Kidney capillary endothelial cell (primary cell): ENCODE measurements around the gene DNAH11.
"Not testable (repeated sequence)": the region's sequence is repeated elsewhere in the genome, so short reads cannot be mapped to it uniquely, and the experiment has no call there.

Experiments used
- DNase-seq: peaks from one replicate; pipeline ENCODE4 v3.0.0-alpha.2; 2018; ENCODE audit warnings: low spot score

The DNAH11 gene, protein sequence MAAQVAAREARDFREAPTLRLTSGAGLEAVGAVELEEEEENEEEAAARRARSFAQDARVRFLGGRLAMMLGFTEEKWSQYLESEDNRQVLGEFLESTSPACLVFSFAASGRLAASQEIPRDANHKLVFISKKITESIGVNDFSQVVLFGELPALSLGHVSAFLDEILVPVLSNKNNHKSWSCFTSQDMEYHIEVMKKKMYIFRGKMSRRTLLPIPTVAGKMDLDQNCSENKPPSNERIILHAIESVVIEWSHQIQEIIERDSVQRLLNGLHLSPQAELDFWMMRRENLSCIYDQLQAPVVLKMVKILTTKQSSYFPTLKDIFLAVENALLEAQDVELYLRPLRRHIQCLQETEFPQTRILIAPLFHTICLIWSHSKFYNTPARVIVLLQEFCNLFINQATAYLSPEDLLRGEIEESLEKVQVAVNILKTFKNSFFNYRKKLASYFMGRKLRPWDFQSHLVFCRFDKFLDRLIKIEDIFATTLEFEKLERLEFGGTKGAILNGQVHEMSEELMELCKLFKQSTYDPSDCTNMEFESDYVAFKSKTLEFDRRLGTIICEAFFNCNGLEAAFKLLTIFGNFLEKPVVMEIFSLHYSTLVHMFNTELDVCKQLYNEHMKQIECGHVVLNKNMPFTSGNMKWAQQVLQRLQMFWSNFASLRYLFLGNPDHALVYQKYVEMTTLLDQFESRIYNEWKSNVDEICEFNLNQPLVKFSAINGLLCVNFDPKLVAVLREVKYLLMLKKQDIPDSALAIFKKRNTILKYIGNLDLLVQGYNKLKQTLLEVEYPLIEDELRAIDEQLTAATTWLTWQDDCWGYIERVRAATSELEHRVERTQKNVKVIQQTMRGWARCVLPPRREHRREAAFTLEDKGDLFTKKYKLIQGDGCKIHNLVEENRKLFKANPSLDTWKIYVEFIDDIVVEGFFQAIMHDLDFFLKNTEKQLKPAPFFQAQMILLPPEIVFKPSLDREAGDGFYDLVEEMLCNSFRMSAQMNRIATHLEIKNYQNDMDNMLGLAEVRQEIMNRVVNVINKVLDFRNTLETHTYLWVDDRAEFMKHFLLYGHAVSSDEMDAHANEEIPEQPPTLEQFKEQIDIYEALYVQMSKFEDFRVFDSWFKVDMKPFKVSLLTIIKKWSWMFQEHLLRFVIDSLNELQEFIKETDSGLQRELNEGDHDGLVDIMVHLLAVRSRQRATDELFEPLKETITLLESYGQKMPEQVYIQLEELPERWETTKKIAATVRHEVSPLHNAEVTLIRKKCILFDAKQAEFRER (N-terminal part only)

DNA sequence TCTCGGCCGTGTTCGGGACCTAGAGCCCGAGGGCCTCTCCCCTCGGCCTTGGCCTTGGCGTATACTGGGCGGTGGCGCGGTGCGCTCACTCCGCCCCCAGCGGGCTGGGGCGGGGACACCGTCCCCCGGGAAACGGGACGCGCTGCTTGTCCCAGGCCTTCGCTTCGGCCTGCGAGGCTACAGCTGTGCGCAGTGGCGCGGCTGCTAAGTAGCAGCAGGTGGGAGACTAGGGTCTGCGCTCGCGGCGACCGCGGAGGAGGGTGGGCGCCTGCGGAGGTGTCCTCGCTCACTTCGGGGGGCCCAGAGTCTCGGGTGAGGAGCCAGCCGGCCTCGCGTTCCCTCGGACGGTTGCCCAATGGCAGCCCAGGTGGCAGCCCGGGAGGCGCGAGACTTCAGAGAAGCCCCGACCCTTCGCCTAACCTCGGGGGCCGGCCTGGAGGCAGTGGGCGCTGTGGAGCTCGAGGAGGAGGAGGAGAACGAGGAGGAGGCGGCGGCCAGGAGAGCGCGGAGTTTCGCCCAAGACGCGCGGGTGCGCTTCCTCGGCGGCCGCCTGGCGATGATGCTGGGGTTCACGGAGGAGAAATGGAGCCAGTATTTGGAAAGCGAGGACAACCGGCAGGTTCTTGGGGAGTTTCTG is at the start of gene DNAH11:
Gene DNAH11, plus strand, starts transcription at position 149 of the 637 bp plus-strand sequence. Its CDS starts 207 bp downstream, at position 356.
- DNase-seq = no peak

DNA sequence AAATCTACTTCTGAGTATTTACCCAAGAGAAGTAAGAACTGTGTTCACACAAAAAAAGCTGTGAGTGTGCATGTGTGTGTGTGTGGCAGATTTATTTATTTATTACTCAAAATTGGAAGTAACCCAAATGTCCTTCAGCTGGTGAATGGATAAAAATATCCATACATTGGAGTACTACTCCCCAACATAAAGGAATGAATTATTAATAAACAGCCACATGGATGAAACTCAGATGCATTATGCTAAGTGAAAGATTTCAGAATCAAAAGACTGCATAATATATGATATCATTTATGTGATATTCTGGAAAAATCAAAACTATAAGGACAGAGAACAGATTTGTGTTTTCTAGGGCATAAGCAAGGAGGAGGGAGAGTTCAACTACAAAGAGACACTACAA is 47.1 kb upstream of the DNAH11 start:
- DNase-seq = no peak

DNA sequence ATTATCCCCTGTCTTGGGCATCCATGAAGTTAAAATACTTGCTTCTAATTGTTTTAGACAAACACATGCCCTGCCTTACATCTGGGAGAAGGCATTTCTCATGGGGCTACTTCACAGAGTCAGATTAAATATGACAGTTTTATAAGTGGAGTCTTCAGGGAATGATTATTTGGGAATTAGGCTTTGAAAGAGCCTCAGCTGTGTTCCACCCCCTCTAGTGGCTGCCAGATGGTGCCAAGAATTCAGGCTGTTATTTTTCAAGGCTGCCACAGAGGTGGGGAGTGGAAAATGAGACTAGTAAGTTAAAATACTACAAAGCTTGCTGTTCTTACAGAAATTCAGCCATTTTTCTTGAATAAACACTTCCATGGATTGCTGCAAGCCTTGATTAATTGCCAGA is 45.8 kb upstream of the DNAH11 start:
- no peak for DNase-seq

DNA sequence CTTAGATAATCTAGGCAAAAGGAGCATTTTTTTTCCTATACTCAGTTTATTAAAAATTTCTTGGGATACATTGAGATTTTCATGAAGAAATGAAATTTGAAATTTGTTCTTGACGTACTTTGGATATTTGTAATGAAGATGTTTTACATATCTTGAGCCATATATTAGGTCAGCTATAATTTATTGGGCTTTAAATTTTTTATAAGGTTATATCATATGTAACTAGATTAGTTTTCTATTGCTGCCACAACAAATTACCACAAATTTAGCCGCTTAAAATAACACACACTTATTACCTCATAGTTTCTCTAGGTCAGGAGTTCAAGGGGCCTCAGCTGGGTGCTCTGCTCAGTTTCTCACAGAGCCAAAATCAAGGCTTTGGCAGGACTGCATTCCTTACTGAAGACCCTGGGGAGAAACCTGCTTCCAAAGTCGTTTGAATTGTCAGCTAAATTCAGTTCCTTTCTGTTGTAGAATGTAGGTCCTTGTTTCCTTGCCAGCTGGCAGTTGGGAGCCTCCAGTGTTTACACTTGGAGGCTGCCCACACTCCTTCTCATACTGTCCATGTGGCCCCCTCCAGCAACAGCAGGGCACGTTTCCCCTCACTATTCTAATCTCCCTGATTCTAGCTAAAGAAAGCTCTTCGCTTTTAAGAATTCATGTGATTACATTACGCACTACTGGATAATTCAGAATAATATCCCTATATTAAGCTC is 42.6 kb upstream of the DNAH11 start:
- DNase-seq = no peak

DNA sequence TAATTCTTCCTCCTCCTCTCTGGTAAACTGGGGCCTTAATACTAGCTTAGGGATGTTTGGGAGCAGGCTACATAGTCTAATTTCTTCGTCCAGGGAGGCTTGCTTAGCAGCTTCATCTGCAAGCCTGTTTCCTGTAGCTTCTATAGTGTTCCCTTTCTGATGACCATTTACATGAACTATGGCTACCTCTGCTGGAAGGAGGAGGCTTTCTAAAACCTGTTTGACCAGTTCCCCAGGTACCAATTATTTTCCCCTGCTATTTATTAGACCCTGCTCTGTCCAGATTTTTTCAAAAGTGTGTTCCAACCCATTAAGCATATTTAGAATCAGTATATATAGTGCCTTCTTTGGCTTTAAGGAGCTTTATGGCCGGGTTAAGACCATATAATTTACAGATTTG is 38.8 kb upstream of the DNAH11 start:
- DNase-seq = no peak

DNA sequence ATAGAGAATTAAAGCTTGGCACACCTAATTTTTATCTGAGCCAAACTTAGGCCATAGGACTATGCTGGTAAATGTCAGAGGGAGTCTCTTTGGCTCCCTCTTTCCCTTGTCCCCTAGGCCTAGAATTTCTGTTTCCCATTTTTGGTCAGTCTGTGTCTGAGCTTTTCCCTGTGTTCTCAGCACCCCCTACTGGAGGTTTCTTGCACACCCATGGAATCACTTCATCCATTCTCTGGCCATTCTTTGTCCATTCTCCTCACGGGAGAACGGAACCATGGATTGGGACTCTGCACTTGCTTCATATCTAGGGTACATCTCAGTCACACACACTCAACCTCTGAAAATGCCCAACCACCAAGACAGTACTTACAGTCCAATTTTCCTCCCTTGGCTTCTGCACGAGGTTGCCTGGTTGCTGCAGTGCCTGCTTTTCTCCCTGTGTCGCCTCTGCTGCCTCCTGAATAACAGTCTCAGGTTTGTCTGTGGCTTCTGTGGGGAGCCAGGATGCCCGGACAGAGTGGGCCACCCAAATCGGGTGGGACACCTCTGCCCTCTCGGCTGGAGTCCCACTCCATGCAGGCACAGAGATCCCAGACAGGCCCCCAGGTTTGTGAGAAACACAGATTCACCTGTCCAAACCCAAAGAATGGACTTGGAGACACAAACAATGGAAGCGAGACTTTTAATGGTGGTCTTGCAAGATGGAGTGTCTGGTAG is 35.1 kb upstream of the DNAH11 start:
- DNase-seq = peak; percentile 48

DNA sequence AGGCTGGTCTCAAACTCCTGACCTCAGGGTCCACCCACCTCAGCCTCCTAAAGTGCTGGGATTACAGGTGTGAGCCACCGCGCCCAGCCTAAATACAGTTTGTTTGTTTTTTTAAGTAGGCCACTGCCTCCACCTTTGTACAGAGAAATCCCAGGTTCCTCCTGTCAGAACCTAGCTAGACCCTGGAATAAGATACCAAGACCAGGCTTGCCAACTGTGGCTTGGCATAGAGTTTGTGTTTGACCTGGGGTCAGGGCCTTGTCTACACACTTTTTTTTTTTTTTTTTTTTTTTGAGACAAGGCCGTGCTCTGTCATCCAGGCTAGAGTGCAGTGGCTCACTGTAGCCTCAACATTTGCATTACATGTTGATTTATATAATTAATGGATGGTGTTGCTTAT is 34.3 kb upstream of the DNAH11 start:
- no peak for DNase-seq

DNA sequence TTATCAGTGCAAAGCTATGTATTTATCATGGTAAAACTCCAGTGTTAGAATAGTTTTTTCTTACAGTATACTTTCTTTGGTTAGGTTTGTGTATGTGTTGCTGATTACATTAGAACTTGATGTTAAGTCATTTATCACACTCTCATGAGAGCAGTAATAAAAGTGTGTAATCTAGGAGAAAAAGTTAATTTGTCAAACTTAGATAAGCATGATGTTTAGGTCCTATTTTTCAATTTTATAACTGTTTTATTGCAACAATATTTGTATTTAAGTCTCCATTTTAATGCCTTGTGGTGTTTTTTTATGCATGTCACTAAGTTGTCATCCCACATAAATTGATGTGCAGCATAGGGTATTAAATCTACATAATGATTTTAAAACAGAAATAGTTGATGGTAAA is 28.8 kb upstream of the DNAH11 start:
- no peak for DNase-seq

DNA sequence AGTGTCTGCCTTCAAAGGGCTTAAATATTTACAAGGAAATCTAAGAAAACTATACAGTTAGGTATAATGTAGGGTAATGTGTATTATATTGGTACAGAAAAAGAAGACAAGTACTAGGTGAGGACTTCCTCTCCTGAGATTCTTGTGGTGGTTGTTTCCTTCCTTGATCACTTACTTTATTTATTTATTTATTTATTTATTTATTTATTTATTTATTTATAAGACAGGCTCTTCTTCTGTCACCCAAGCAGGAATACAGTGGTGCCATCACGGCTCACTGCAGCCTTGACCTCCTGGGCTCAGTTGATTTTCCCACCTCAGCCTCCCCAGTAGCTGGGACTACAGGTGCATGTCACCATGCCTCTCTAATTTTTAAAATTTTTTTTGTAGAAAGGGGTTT is 18.2 kb upstream of the DNAH11 start:
- DNase-seq = no peak

DNA sequence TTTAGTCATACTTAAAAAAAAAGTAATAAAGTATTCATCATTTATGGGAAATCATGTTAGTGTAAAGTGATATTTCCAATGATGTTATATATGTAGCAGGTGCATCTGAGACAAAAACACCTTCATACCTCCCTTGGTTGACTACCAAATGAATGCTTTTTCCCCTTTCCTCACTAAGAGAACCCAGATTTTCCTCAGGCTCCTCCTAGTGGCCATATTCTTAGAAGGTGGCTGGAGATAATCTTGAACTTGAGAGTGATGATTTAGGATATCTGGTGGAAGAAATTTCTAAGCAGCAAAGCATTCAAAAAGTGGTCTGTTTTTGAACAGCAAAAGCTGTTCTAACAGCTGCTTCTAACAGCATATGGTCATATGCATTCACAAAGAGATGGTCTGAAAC is 16.8 kb upstream of the DNAH11 start:
- no peak for DNase-seq

DNA sequence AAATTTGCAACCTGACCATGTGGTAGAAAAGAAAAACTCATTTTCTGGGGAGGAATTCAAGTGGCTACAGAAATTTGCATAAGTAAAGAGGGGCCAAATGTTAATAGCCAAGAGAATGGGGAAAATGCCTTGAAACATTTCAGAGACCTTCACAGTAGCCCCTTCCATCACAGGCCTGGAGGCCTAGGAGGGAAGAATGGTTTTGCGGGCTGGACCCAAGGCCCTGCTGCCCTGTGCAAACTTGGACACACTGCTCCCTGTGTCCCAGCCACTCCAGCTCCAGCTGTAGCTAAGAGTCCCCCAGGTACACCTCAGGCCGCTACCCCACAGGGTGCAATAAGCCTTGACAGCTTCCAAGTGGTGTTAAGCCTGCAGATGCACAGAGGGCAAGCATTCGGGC is 16.4 kb upstream of the DNAH11 start:
- DNase-seq = no peak

DNA sequence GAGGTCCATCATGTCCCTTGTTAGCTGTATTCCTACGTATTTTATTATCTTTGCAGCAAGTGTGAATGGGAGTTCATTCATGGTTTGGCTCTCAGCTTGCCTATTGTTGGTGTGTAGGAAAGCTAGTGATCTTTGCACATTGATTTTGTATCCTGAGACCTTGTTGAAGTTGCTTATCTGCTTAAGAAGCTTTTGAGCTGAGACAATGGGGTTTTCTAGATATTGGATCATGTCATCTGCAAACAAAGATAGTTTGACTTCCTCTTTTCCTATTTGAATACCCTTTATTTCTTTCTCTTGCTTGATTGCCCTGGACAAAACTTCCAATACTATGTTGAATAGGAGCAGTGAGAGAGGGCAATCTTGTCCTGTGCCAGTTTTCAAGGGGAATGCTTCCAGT is 10.4 kb upstream of the DNAH11 start:
- not testable (repeated sequence) for DNase-seq

DNA sequence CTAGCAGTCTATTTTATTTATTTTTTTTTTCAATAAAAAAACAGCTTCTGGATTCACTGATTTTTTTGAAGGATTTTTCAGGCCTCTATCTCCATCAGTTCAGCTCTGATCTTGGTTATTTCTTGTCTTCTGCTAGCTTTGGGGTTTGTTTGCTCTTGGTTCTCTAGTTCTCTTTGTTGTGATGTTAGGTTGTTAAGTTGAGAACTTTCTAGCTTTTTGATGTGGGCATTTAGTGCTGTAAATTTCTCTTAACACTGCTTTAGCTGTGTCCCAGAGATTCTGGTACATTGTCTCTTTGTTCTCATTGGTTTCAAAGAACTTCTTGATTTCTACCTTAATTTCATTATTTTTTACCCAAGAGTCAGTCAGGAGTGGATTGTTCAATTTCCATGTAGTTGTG is 9.2 kb upstream of the DNAH11 start:
- not testable (repeated sequence) for DNase-seq

DNA sequence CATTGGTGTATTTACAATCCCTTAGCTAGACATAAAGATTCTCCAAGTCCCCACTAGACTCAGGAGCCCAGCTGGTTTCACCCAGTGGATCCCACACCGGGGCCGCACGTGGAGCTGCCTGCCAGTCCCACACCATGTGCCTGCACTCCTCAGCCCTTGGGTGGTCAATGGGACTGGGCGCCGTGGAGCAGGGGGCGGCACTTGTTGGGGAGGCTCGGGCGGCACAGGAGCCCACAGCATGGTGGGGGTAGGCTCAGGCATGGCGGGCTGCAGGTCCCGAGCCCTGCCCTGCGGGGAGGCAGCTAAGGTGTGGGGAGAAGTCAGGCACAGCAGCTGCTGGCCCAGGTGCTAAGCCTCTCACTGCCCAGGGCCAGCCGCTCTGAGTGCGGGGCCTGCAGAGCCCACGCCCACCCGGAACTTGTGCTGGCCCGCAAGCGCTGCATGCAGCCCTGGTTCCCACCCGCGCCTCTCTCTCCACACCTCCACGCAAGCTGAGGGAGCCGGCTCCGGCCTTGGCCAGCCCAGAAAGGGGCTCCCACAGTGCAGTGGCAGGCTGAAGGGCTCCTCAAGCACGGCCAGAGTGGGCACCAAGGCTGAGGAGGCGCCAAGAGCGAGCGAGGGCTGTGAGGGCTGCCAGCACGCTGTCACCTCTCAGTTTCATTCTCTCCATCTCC is 6.3 kb upstream of the DNAH11 start:
- not testable (repeated sequence) for DNase-seq

DNA sequence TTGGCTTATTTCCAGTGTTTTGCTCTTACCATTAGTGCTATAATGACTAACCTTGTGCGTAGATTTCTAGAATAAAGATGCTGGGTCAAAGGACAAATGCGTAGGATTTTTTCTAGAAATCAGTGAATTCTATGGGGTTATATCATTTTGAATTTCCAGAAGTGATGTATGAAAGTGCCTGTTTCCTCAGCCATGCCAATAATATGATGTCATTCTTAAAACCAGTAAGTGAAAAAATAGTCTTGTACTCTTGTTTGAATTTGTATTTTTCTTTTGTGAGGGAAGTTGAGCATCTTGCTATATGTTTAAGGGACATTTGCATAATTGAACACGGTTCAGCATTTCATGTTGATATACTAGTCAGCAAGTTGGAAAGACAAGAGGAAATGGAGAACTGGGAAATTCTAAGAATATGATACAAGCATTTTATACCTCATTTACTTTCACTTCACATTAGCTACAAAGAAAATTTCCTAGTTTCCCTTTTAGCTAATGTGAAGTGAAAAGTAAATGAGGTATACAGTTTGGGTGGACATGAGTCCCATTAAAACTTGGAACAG is 3.8 kb upstream of the DNAH11 start:
- no peak for DNase-seq

DNA sequence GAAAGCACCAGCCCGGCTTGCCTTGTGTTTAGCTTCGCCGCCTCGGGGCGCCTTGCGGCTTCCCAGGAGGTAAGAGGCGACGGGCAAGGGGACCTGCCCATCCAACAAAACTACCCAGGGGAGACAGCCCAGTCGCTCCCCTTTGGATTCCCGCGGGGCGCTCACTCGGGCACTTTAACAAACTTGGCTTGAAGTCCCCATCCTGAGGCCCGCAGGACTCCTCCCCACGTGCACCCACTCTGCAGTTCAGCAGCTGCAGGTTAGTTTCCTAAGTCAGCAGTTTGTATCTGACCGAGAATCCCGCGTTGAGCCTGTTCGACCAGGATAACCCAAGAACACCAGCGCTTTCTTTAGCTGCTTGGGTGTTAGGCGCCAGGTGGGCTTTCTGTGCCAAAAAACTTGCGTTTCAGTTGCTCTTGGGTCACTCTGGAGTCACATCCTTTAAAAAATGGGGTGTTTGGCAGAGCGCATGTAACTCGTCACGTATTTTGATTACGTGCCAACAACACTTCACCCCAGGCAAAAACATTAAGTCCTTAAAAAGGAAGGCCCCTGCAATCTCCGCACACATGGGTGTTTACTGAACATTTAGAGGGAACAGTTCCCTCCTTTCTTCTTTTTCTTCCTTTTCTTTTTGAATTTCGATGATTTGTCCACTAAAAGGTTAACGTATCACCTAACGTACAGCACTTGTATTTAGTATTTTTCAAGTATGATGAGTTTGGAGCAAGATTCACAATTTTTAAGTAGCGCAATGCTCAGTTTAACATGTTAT is 876 bp downstream of the DNAH11 start:
- no peak for DNase-seq

DNA sequence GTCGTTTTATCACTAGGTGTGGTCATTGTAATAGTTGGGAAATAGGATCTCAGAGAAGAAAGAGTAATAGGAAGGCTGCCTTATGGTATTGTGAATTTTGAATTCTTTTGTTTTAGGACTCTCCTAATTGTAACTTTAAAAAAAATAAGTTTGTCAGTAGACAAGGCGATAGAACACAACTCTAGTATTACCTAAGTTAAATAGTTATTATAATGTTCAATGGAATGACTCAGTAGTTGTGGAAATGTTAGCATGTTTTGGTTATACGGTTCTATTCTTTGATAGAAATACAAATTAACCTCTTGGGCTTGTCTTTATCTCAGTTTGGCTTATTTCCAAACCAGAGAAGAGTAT is 1.4 kb downstream of the DNAH11 start:
- DNase-seq = no peak

DNA sequence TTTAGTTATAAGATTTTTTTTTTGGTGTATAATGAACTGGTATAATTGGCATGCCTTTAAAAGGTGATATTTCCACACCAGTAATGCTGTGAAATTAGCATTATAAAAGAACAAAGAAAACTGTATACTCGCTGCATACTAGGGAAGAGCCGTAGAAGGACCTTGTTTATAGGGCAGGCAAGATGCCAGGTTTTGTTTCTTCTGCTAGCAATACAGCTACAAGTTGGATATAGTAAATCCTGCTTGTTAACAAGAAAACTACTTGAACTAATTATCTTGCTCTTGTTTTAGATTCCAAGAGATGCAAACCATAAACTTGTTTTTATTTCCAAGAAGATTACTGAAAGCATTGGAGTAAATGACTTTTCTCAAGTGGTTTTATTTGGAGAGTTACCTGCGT is 1.9 kb downstream of the DNAH11 start:
- no peak for DNase-seq

DNA sequence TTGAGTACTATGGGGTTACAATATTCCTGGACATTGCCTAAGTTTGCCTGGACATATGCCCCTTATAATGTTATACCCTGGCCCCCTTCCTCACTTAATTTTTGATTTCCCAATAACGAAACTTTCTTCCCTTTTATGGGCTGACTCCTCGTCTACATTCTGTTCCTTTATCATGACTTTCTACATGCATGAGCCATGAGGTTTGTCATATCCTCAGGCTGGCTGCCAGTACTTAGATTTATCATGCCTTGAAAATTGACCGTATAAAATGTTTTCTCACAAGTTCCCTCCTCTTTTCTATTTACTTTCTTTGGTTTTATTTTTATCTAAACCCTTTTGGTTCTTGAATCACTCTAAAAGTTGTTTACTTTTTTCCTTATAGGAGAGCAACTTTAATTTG is 4.7 kb downstream of the DNAH11 start:
- no peak for DNase-seq
